HT-29 (cell line): ENCODE data around the gene CEND1. TPM values are rescaled to one million over a fixed set of nuclear protein-coding genes. Genes with fewer than 3 reads are reported as not detected.

Experiments
- DNase-seq: peaks from one replicate; pipeline ENCODE4 v3.0.0-alpha.2; 2015; ENCODE audit warnings: low spot score
- total RNA-seq: library from RNA; depleted of rRNA; stranded (reverse); fragments of >200 nt; shearing (Covaris generic); gene quantifications from 2 replicates; pipeline ENCODE4 v1.2.3, GENCODE V29; 2014

Gene CEND1
- total RNA-seq, 1 experiment from 2014 or later, result not detected

GRCh38 chr11:795634-796564 is 6.0 kb upstream of the CEND1 start:
- peak; percentile 61 for DNase-seq

- DNase-seq, result peak; percentile 50
Measured at GRCh38 chr11:794766-795633, 5.1 kb upstream of the CEND1 start.

- no peak for DNase-seq
Measured at GRCh38 chr11:794013-794765, 4.3 kb upstream of the CEND1 start.

- no peak for DNase-seq
Measured at GRCh38 chr11:793556-793955, 3.7 kb upstream of the CEND1 start.

- no peak for DNase-seq
Measured at GRCh38 chr11:792873-793272, 3.0 kb upstream of the CEND1 start.

- DNase-seq, result no peak
Measured at GRCh38 chr11:792535-792821, 2.6 kb upstream of the CEND1 start.

GRCh38 chr11:791658-792534 is 2.0 kb upstream of the CEND1 start:
- DNase-seq, result no peak

- DNase-seq, result peak; percentile 61
Measured at GRCh38 chr11:790721-791564, 1.1 kb upstream of the CEND1 start.

- DNase-seq, result no peak
Measured at GRCh38 chr11:788953-789940, 643 bp downstream of the CEND1 start.

- no peak for DNase-seq
Measured at GRCh38 chr11:788009-788640, 1.8 kb downstream of the CEND1 start.

- no peak for DNase-seq
Measured at GRCh38 chr11:787084-787675, 2.7 kb downstream of the CEND1 start.

GRCh38 chr11:786235-787083 is 3.4 kb downstream of the CEND1 start:
- DNase-seq, result no peak

- peak; percentile 94 for DNase-seq
Measured at GRCh38 chr11:783581-784015, 6.3 kb downstream of the CEND1 start.

GRCh38 chr11:782264-783174 is 7.4 kb downstream of the CEND1 start:
- DNase-seq, result no peak

- DNase-seq, result no peak
Measured at GRCh38 chr11:779955-780532, 9.8 kb downstream of the CEND1 start.
